Hippocampal formation (tissue), 2 donors: ENCODE measurements around the gene SHROOM1.

Experiments used
- DNase-seq, 2 donors: peaks; one replicate each; lab custom pipeline; 2025; lab: John Stamatoyannopoulos, UW

Gene SHROOM1

GRCh38 chr5:132824426-132824825, 6.0 kb downstream of the SHROOM1 start:
- DNase-seq: no peak

- DNase-seq: no peak
Observed at GRCh38 chr5:132823481-132824050, 6.9 kb downstream of the SHROOM1 start.

- peak in 1 of 2 donors; percentile 44 for DNase-seq
Observed at GRCh38 chr5:132822650-132823480, 7.6 kb downstream of the SHROOM1 start.

GRCh38 chr5:132821791-132822190, 8.7 kb downstream of the SHROOM1 start:
- peak; percentile 50 to 63 for DNase-seq

- peak in 1 of 2 donors; percentile 66 for DNase-seq
Observed at GRCh38 chr5:132821350-132821749, 9.1 kb downstream of the SHROOM1 start.

GRCh38 chr5:132820162-132820754, 10.2 kb downstream of the SHROOM1 start:
- peak; percentile 92 to 96 for DNase-seq

GRCh38 chr5:132819468-132819867, 11.0 kb downstream of the SHROOM1 start:
- peak; percentile 35 to 54 for DNase-seq

GRCh38 chr5:132817011-132817410, 13.4 kb downstream of the SHROOM1 start:
- DNase-seq: no peak

GRCh38 chr5:132816554-132816953, 13.9 kb downstream of the SHROOM1 start:
- no peak for DNase-seq

- DNase-seq: no peak
Observed at GRCh38 chr5:132816083-132816482, 14.4 kb downstream of the SHROOM1 start.

GRCh38 chr5:132815454-132815853, 15.0 kb downstream of the SHROOM1 start:
- DNase-seq: no peak

GRCh38 chr5:132814503-132815294, 15.7 kb downstream of the SHROOM1 start:
- DNase-seq: no peak

- peak in 1 of 2 donors; percentile 73 for DNase-seq
Observed at GRCh38 chr5:132813599-132814502, 16.6 kb downstream of the SHROOM1 start.

- peak; percentile 51 to 68 for DNase-seq
Observed at GRCh38 chr5:132812781-132813598, 17.5 kb downstream of the SHROOM1 start, which contains the start of gene SOWAHA. SOWAHA (plus strand) TSS chr5:132813302; CDS start chr5:132813622, 320 bp downstream.

GRCh38 chr5:132812123-132812765, 18.2 kb downstream of the SHROOM1 start:
- DNase-seq: no peak

GRCh38 chr5:132810605-132811004, 19.8 kb downstream of the SHROOM1 start:
- no peak for DNase-seq

- no peak for DNase-seq
Observed at GRCh38 chr5:132808866-132809265, 21.6 kb downstream of the SHROOM1 start.

GRCh38 chr5:132808448-132808847, 22.0 kb downstream of the SHROOM1 start:
- DNase-seq: no peak

- peak; percentile 46 to 55 for DNase-seq
Observed at GRCh38 chr5:132807163-132807838, 23.1 kb downstream of the SHROOM1 start.
